Stimulated activated CD4-positive, alpha-beta T cell treated with anti-CD3 and anti-CD28 coated beads, Interleukin-4, amount 100 ng/mL, for 48 hours (primary cell): ENCODE data around the gene ASB6.
"Not testable (repeated sequence)": the region's sequence is repeated elsewhere in the genome, so short reads cannot be mapped to it uniquely, and the experiment has no call there.

ENCODE experiments used
- DNase-seq, 2 donors: peaks; one replicate each; pipeline ENCODE4 v3.0.0-alpha.2; 2020; ENCODE audit warnings: low read depth in 2 of 2

The ASB6 gene

GRCh38 chr9:129608561-129609481 is 33.1 kb downstream of the ASB6 start:
- no peak for DNase-seq

- no peak for DNase-seq
Observed at GRCh38 chr9:129607027-129607387, 34.9 kb downstream of the ASB6 start.

- DNase-seq: no peak
Observed at GRCh38 chr9:129606161-129607026, 35.6 kb downstream of the ASB6 start.

GRCh38 chr9:129604766-129605163 is 37.2 kb downstream of the ASB6 start:
- no peak for DNase-seq

- DNase-seq: no peak
Observed at GRCh38 chr9:129604056-129604765, 37.7 kb downstream of the ASB6 start.

GRCh38 chr9:129602598-129603415 is 39.1 kb downstream of the ASB6 start:
- DNase-seq: no peak

GRCh38 chr9:129601082-129601674 is 40.8 kb downstream of the ASB6 start:
- DNase-seq: no peak

- DNase-seq: no peak
Observed at GRCh38 chr9:129598089-129598596, 43.8 kb downstream of the ASB6 start.

- DNase-seq: no peak
Observed at GRCh38 chr9:129597355-129598088, 44.4 kb downstream of the ASB6 start.

- no peak for DNase-seq
Observed at GRCh38 chr9:129596541-129597331, 45.2 kb downstream of the ASB6 start.

GRCh38 chr9:129595903-129596540 is 45.9 kb downstream of the ASB6 start:
- no peak for DNase-seq

- DNase-seq: no peak
Observed at GRCh38 chr9:129595311-129595741, 46.6 kb downstream of the ASB6 start.

- DNase-seq: no peak
Observed at GRCh38 chr9:129594632-129595031, 47.3 kb downstream of the ASB6 start.

GRCh38 chr9:129592790-129593189 is 49.2 kb downstream of the ASB6 start:
- not testable (repeated sequence) for DNase-seq

GRCh38 chr9:129591916-129592315 is 50.0 kb downstream of the ASB6 start:
- DNase-seq: no peak

- no peak for DNase-seq
Observed at GRCh38 chr9:129590466-129590865, 51.5 kb downstream of the ASB6 start.

- no peak for DNase-seq
Observed at GRCh38 chr9:129587487-129588262, 54.3 kb downstream of the ASB6 start.

- DNase-seq: no peak
Observed at GRCh38 chr9:129586685-129587084, 55.3 kb downstream of the ASB6 start.
